ENCODE measurements around the gene SPINT1.
"Not testable (repeated sequence)": the region's sequence is repeated elsewhere in the genome, so short reads cannot be mapped to it uniquely, and the experiment has no call there.

The SPINT1 gene

DNA sequence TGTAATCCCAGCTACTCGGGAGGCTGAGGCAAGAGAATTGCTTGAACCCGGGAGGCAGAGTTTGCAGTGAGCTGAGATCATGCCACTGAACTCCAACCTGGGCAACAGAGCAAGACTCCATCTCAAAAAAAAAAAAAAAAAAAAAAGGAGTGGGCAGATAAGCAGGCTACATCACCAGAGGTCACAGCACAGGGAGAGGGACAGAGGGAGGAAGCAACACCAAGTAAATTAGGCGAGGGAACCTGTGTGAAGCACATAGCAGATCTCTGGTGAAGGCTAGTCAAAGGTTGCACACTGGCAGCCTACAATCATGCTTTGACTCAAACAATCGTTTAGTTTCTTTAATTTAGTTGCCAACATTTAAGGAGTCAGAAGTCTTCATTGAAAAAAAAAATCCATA is 17.3 kb downstream of the SPINT1 start:
- not testable (repeated sequence) for H3K27ac Mint-ChIP-seq, H3K4me3 Mint-ChIP-seq

DNA sequence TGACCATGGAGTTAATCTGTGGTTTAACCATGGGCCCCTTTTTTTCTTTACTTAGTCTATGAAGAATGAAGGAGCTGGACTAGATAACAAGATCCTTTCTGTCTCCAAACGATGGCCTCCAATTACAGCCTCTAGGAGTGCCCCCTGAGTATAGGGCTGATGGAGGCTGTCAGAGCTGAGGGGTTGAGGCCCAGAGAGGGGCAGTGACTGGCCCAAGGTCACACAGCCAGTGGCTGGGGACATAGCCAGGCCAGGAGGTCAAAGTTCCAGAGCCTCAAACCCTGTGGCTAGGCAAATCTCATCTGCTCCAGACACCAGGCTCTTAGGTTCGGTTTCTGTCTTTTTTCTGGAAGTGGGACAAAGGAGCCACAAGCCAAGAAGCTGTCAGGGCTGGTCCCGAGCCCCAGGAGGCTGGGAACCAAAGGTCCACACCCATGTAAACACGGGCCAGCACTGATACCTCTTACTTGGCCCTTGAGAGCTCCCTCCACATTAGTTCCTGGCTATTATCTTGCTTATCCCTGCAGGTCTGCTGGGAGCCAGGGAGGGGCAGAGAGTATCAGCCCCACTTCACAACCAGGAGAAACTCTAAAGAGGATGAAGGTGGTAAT is 19.9 kb downstream of the SPINT1 start:
- H3K27ac Mint-ChIP-seq: no peak overlapping the region
- no peaks in the 10 kb centered on the region for H3K9me3 Mint-ChIP-seq
- H3K36me3 Mint-ChIP-seq (ENCODE audit: low read depth): no peaks in the 10 kb centered on the region
- peaks cover 10% of the 10 kb centered on the region for H3K27me3 Mint-ChIP-seq (ENCODE audit: low read depth)
- peaks cover 7% of the 10 kb centered on the region for H3K4me1 Mint-ChIP-seq (ENCODE audit: low read depth)
- no peak overlapping the region for H3K4me3 Mint-ChIP-seq

More for the DNA sequence above, 17.3 kb downstream of the SPINT1 start:
- H3K27me3 Mint-ChIP-seq (ENCODE audit: low read depth); H3K36me3 Mint-ChIP-seq (ENCODE audit: low read depth); H3K9me3 Mint-ChIP-seq: not testable (repeated sequence)
- peaks cover 17% of the 10 kb centered on the region for H3K4me1 Mint-ChIP-seq (ENCODE audit: low read depth)

DNA sequence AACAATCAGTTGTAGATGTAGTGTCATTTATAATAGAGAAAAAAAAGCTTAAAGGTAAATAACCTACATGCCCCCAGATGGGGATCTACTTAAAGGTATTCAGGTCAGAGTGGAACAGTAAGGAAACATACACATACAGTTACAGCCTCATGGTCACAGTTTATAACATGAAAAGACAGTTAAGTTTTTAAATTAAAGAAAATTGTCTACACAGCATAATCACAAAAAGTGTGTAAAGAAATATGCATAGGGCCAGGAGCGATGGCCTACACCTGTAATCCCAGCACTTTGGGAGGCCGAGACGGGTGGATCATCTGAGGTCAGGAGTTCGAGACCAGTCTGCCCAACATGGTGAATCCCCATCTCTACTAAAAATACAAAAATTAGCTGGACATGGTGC is 23.4 kb downstream of the SPINT1 start:
- no peak overlapping the region for H3K27ac Mint-ChIP-seq
- H3K9me3 Mint-ChIP-seq: no peaks in the 10 kb centered on the region
- H3K4me3 Mint-ChIP-seq: no peak overlapping the region
- peaks cover 4% of the 10 kb centered on the region for H3K4me1 Mint-ChIP-seq (ENCODE audit: low read depth)
- H3K36me3 Mint-ChIP-seq (ENCODE audit: low read depth): no peaks in the 10 kb centered on the region
- peaks cover 5% of the 10 kb centered on the region for H3K27me3 Mint-ChIP-seq (ENCODE audit: low read depth)

DNA sequence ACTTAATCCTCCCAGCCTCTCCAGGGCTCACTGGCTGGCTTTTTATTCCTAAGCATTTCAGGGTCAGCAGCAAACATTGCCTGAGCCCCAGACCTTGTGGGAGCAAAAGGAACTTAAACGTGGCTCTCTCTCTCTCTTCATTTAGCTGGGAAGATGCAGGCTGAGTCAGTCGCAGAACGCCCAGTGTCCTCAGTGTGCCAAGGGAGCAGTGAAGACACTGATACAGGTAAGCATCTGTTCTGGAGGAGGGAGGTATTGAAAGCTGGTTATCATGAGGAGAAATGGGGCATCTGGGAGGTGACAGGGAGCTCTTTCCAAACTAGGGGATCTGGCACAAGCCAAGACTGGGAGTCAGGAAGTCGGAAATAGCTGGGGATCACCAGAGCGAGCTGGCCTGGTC is 25.8 kb downstream of the SPINT1 start:
- H3K36me3 Mint-ChIP-seq (ENCODE audit: low read depth): peaks cover 1% of the 10 kb centered on the region
- peaks cover 13% of the 10 kb centered on the region for H3K27me3 Mint-ChIP-seq (ENCODE audit: low read depth)
- no peak overlapping the region for H3K27ac Mint-ChIP-seq
- peaks cover 12% of the 10 kb centered on the region for H3K4me1 Mint-ChIP-seq (ENCODE audit: low read depth)
- H3K4me3 Mint-ChIP-seq: no peak overlapping the region
- no peaks in the 10 kb centered on the region for H3K9me3 Mint-ChIP-seq

DNA sequence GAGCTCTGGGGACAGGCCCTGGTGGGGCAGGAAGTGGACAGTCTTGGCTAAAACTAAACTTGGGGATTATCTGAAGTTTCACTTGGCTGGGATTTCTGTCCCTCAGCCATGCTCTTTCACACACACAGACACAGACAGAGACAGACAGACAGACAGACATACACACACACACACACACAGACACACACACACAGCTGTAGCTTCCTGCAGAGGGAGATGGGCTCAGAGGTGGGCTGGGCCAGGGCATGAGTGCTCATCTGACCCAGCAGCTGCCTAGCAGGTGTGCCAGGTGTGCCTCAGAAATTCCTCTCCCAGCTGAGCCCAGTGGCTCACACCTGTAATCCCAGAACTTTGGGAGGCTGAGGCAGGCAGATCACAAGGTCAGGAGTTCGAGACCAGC is 26.9 kb downstream of the SPINT1 start:
- H3K9me3 Mint-ChIP-seq: no peaks in the 10 kb centered on the region
- H3K4me3 Mint-ChIP-seq: no peak overlapping the region
- H3K27ac Mint-ChIP-seq: no peak overlapping the region
- H3K27me3 Mint-ChIP-seq (ENCODE audit: low read depth): peaks cover 13% of the 10 kb centered on the region
- peaks cover 1% of the 10 kb centered on the region for H3K36me3 Mint-ChIP-seq (ENCODE audit: low read depth)
- peaks cover 12% of the 10 kb centered on the region for H3K4me1 Mint-ChIP-seq (ENCODE audit: low read depth)

DNA sequence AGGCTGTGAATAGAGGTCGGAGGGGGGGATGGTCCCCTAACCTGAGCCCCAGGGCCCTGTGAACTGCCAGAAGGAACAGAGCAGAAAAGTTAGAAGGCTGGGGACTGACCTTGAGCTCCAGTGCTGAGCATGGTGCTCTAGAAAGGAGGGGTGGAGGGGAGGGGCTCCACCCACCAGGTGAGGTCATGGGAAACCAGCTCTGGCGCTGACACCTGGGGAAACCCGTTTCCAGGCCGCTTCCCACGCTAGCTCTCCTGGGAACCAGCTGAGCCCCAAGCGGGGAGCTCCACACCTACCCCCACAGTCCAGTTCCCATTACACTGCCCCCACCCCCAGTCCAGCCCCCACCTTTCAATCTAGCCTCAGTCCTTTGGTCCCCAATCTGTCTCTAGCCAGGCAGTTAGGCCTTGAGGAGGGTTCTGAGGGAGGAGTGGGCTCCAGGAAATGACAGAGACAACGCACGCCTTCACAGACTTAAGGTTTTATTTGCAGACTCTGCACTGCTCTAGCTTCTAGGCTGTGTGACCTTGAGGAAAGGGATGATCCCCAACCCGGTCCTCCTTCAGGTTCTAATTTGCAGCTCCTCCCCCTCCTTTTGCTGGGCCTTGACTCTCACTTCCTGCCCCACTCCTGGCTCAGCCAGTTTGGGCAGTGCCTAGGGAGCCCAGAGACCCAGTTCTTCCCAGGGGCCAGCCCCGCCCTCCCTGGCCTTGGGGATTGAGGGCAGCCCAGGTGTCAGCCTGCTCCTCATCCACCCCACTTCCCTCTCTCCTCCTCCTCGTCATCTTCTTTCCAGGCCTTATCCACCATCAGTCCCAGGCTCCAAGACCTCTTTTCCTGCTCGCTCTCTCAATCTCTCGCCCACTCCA is 28.1 kb downstream of the SPINT1 start:
- Mint-ChIP-seq H3K27me3 (ENCODE audit: low read depth) (peaks cover 13% of the 10 kb centered on the region), H3K9me3 (no peaks in the 10 kb centered on the region), H3K27ac (no peak overlapping the region), H3K4me1 (ENCODE audit: low read depth) (peaks cover 21% of the 10 kb centered on the region), H3K36me3 (ENCODE audit: low read depth) (peaks cover 1% of the 10 kb centered on the region), H3K4me3 (peak overlapping the region; percentile 36)

DNA sequence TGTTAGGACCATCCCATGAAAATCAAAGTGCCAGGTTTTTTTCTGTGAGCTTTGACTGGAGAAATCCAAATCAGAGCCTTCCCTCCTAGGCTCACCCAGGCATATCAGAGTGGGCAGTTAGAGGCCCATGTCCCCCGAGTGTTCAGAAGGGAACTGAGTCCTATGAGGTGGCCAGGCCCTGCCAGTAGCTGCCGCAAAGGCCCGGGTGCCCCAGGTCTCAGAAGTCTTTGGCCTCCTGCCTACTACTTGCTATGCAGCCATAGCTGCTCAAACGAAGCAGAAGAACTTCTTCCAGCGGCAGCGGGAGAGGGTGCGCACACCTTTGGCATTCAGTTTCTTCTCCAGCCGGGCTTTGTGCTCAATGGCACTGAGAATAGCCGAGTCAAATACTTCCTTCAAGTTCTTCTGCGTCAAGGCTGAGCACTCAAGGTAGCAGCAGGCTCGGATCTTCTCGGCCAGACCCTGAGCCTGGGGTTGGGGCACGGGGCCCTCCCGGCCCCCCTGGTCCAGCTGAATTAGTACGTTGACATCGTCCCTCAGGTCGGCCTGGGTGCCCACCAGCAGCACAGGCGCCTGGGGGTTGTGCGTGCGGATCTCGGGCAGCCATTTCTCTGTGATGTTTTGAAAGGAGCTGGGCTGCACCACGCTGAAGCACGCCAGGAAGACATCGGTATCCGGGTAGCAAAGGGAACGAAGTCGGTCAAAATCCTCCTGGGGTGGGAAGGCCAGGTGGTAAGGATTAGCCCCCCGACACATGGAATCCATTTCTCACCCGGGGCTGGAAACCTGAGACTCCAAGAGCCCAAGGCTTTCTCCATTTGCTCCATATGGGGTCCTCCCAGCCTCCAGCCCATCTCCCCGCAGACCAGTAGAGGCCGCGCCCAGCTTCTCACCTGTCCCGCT is 29.2 kb downstream of the SPINT1 start:
- peaks cover 21% of the 10 kb centered on the region for H3K4me1 Mint-ChIP-seq (ENCODE audit: low read depth)
- no peak overlapping the region for H3K27ac Mint-ChIP-seq
- H3K36me3 Mint-ChIP-seq (ENCODE audit: low read depth): peaks cover 1% of the 10 kb centered on the region
- peak overlapping the region; percentile 69 for H3K4me3 Mint-ChIP-seq
- H3K27me3 Mint-ChIP-seq (ENCODE audit: low read depth): peaks cover 13% of the 10 kb centered on the region
- no peaks in the 10 kb centered on the region for H3K9me3 Mint-ChIP-seq

DNA sequence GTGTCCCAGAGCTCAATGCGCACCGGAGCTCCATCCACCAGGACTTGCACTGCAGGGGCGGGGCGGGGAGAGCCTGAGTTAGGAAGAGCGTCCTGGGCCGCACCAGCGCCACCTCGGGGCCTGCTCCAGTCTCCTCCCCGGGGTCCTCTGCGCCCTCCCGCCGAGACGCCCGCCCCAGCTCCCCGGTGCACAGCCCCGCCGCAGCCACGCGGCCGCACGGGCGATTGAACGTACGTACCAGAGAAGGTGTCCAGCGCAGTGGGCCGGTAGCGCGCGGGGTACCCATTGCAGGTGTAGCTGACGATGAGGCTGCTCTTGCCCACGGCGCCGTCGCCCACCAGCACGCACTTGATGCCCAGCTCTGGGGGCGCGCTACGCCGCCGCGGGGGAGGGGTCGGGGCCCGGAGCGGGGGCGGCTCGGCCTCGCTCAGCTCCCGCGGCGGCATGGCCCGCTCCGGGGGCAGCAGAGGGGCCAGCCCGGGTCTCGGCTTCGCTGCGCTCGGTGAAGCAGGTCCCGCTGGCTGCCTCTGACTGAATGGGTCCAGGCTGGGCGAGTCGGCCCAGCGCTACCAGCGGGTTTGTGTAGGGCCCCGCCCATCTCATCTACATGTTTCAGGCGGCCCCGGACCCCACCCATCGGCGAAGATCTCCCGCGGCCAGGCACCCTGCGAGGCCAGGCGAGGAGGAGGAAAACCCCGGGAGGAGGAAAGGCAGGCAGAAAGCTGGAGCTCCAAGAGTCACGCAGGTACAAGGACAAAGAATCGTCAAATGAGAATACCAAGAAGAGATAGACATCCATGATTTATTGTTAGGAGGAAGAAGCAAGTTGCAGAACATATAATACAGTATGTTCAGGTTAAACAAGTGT is 30.1 kb downstream of the SPINT1 start, which contains the start of gene RHOV:
Gene RHOV, minus strand, starts transcription at position 541 of the 868 bp plus-strand sequence. Its CDS starts 95 bp downstream, at position 446.
- H3K27ac Mint-ChIP-seq: peak within 1 kb of the TSS; percentile 20
- peaks cover 13% of the 10 kb centered on the region for H3K27me3 Mint-ChIP-seq (ENCODE audit: low read depth)
- peaks cover 26% of the 10 kb centered on the region for H3K4me1 Mint-ChIP-seq (ENCODE audit: low read depth)
- H3K9me3 Mint-ChIP-seq: no peaks in the 10 kb centered on the region
- peak within 1 kb of the TSS; percentile 88 for H3K4me3 Mint-ChIP-seq
- peaks cover 1% of the 10 kb centered on the region for H3K36me3 Mint-ChIP-seq (ENCODE audit: low read depth)

DNA sequence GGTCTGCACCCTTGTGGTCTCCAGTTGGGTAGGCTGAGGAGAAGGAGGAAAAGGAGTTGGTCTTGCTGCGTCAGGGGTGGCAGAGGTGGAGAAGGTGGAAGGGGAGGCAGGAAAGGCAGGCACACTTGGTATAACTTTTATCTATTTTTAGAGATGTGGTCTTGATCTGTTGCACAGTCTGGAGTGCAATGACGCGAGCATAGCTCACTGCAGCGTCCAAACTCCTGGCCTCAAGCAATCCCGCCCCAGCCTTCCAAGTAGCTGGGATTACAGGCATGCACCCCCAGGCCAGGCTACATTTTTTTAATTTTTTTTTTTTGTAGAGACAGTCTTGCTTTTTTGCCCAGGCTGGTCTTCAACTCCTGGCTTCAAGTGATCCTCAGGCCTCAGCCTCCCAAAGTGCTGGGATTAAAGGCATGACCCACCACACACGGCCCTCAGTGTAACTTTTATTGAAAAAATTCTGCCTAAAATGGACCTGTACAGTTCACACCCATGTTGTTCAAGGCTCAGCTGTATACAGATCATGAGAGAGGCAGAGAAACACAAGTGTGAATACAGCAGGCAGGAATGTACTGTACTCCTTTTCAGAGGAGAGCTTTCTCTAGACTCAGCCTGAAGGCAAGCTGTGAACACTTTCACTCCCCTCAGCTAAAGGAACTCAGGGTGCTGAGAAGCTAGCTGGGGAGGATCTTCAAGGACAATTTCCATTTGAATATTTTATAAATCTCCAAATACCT is 32.3 kb downstream of the SPINT1 start:
- Mint-ChIP-seq H3K36me3 (ENCODE audit: low read depth) (peaks cover 1% of the 10 kb centered on the region), H3K27me3 (ENCODE audit: low read depth) (peaks cover 14% of the 10 kb centered on the region), H3K4me1 (ENCODE audit: low read depth) (peaks cover 28% of the 10 kb centered on the region), H3K27ac (no peak overlapping the region), H3K4me3 (no peak overlapping the region), H3K9me3 (no peaks in the 10 kb centered on the region)

DNA sequence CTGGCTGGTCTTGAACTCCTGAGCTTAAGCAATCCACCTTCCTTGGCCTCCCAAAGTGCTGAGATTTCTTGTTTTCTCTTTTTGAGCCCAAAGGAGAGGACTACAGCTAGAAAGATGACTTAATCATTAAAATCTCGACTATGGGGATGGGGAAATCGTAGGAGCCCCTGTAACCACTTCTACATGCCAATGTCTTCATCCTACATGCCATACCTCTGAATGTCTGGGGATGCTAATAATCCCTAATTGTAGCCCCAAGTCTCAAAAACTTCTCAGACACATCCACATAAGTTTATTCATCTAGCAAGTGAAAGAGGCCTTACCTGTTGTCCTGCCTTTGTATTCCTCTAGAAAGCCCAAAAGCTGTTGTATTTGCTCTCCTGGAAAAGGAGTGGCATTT is 33.8 kb downstream of the SPINT1 start:
- no peak overlapping the region for H3K4me3 Mint-ChIP-seq
- no peaks in the 10 kb centered on the region for H3K9me3 Mint-ChIP-seq
- H3K27ac Mint-ChIP-seq: no peak overlapping the region
- H3K36me3 Mint-ChIP-seq (ENCODE audit: low read depth): peaks cover 1% of the 10 kb centered on the region
- H3K27me3 Mint-ChIP-seq (ENCODE audit: low read depth): peaks cover 13% of the 10 kb centered on the region
- H3K4me1 Mint-ChIP-seq (ENCODE audit: low read depth): peaks cover 21% of the 10 kb centered on the region

DNA sequence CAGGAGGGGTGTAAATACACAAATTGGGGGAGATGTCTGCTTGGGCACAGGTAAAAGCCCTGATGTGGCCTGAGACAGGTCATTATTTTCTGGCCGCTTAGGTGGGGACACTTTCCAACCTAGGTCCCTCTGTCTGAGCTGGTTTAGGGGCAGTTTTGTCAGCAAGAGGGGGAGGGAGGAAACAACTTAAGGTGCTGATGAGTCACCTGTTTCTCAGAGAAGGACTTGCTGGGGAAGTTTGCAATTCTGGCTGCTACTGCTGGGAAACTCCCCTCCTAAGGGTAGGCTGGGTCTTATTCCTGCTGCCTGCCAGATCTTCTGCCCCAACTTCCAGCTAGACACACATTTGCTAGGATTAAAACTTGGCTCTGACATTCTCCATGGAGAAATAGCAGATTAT is 34.9 kb downstream of the SPINT1 start:
- H3K36me3 Mint-ChIP-seq (ENCODE audit: low read depth): peaks cover 1% of the 10 kb centered on the region
- H3K9me3 Mint-ChIP-seq: no peaks in the 10 kb centered on the region
- peak overlapping the region; percentile 32 for H3K4me3 Mint-ChIP-seq
- peaks cover 13% of the 10 kb centered on the region for H3K27me3 Mint-ChIP-seq (ENCODE audit: low read depth)
- H3K27ac Mint-ChIP-seq: peak overlapping the region; percentile 75
- peaks cover 19% of the 10 kb centered on the region for H3K4me1 Mint-ChIP-seq (ENCODE audit: low read depth)

DNA sequence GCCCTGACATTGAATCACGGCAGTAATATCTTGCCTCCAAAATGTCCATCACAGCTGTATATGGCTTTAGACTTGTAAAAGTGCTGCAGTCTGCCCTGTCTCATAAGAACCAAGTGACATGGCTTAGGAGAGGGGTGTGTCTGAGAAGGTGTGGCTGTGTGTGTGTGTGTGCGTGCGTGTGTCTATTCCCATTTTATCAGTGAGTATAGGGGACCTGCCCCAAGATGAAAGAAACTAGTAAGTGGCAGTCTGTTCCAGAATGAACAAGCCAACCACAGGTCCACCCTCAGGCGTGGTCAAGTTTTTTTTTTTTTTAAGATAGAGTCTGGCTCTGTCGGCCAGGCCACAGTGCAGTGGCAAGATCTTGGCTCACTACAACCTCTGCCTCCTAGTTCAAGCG is 35.8 kb downstream of the SPINT1 start:
- no peaks in the 10 kb centered on the region for H3K36me3 Mint-ChIP-seq (ENCODE audit: low read depth)
- H3K4me1 Mint-ChIP-seq (ENCODE audit: low read depth): peaks cover 20% of the 10 kb centered on the region
- peaks cover 7% of the 10 kb centered on the region for H3K27me3 Mint-ChIP-seq (ENCODE audit: low read depth)
- no peak overlapping the region for H3K4me3 Mint-ChIP-seq
- H3K27ac Mint-ChIP-seq: peak overlapping the region; percentile 5
- no peaks in the 10 kb centered on the region for H3K9me3 Mint-ChIP-seq

DNA sequence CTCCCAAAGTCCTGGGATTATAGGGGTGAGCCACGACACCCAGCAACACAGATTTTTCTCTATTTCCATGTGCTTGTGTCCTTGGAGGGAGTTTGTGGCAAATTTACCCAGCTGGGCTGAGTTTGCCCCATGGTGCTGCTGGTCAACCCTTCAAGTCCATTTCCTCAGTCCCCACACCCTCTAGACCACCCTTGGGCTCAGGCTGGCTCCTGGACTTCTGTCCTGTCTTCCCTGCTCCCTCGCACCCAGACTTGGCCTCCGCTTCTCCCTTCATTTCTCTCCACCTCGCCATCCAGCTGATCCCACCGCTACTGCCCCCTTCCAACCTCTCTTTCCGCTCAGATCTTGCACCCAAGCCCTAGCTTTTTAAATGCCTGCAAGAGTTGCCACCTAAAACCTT is 37.5 kb downstream of the SPINT1 start:
- Mint-ChIP-seq H3K4me3 (no peak overlapping the region), H3K27ac (no peak overlapping the region), H3K36me3 (ENCODE audit: low read depth) (no peaks in the 10 kb centered on the region)

More for the DNA sequence above, 37.5 kb downstream of the SPINT1 start:
- Mint-ChIP-seq H3K27me3 (ENCODE audit: low read depth) (peaks cover 9% of the 10 kb centered on the region), H3K9me3 (no peaks in the 10 kb centered on the region), H3K4me1 (ENCODE audit: low read depth) (peaks cover 23% of the 10 kb centered on the region)

Measured in T-helper 1 cell treated with Interleukin-12 subunit alpha and Interleukin-12 subunit beta and Interleukin-4 antibody, amounts not matched to agents 30 μg/mL and 1 μg/mL, for 36 hours (primary cell).